Neural cell (in vitro differentiated cells): ENCODE results near the gene PDHB. TPM values are rescaled to one million over a fixed set of nuclear protein-coding genes. Genes with fewer than 3 reads are reported as not detected.

Experiments used
- H2AFZ ChIP-seq: fragments of 200-600, 300-800 bp; sonication (generic), shearing (Covaris generic); 2 replicates; pipeline ENCODE4 v1.6.0; 2014; ENCODE audit warnings: low read depth, mild to moderate bottlenecking, antibody characterized with exemption, low read length, moderate library complexity
- H3F3A ChIP-seq: fragments of 200-600 bp; shearing (Covaris generic); 2 replicates; pipeline ENCODE4 v1.6.1; 2016; ENCODE audit warnings: mild to moderate bottlenecking, moderate library complexity, mixed read lengths, antibody characterized with exemption, low read length; ENCODE audit not compliant: insufficient read depth, poor library complexity, severe bottlenecking
- H3K27ac ChIP-seq: fragments of 200-600, 300-800 bp; sonication (generic), shearing (Covaris generic); 2 replicates; pipeline ENCODE4 v1.5.1; 2014; ENCODE audit warnings: mild to moderate bottlenecking, low read length, moderate library complexity
- H3K27me3 ChIP-seq: fragments of 300-800, 200-600 bp; sonication (generic), shearing (Covaris generic); 2 replicates; pipeline ENCODE4 v1.6.0; 2014; ENCODE audit warnings: mild to moderate bottlenecking, low read depth, low read length, moderate library complexity; ENCODE audit not compliant: insufficient read depth
- H3K36me3 ChIP-seq: fragments of 300-800, 200-600 bp; sonication (generic), shearing (Covaris generic); 2 replicates; pipeline ENCODE4 v1.5.1; 2014; ENCODE audit warnings: mild to moderate bottlenecking, antibody characterized with exemption, low read length, moderate library complexity; ENCODE audit not compliant: insufficient read depth
- H3K4me2 ChIP-seq: fragments of 300-800, 200-600 bp; sonication (generic), shearing (Covaris generic); 2 replicates; pipeline ENCODE4 v1.6.0; 2014; ENCODE audit warnings: mild to moderate bottlenecking, low read length
- H3K4me3 ChIP-seq: fragments of 300-800, 200-600 bp; sonication (generic), shearing (Covaris generic); 2 replicates; pipeline ENCODE4 v1.5.1; 2014; ENCODE audit warnings: mild to moderate bottlenecking, low read length, moderate library complexity
- H3K79me2 ChIP-seq: fragments of 200-600 bp; shearing (Covaris generic); replicated peaks from 2 replicates; pipeline ENCODE4 v1.6.0; 2014; ENCODE audit warnings: mild to moderate bottlenecking, low read length, moderate library complexity; ENCODE audit not compliant: insufficient read depth
- H3K9ac ChIP-seq: fragments of 300-800, 200-600 bp; sonication (generic), shearing (Covaris generic); 2 replicates; pipeline ENCODE4 v1.6.1; 2016; ENCODE audit warnings: mild to moderate bottlenecking, low read length, mixed read lengths
- H3K9me2 ChIP-seq: fragments of 200-600 bp; shearing (Covaris generic); 2 replicates; pipeline ENCODE4 v1.6.1; 2016; ENCODE audit warnings: mild to moderate bottlenecking, low read length, mixed read lengths; ENCODE audit not compliant: insufficient read depth
- H3K9me3 ChIP-seq: fragments of 200-600, 300-800 bp; sonication (generic), shearing (Covaris generic); 2 replicates; pipeline ENCODE4 v1.6.1; 2016; ENCODE audit warnings: mild to moderate bottlenecking, mixed run types, low read length, moderate library complexity, mixed read lengths
- H4K20me1 ChIP-seq: fragments of 200-600 bp; shearing (Covaris generic); 2 replicates; pipeline ENCODE4 v1.6.1; 2016; ENCODE audit warnings: mild to moderate bottlenecking, mixed run types; ENCODE audit not compliant: insufficient read depth
- CTCF ChIP-seq: fragments of 450-650 bp; IDR thresholded peaks from 2 replicates; pipeline ENCODE4 v1.5.1; 2014; ENCODE audit warnings: antibody characterized with exemption, mild to moderate bottlenecking, moderate library complexity; ENCODE audit not compliant: poor library complexity, severe bottlenecking
- EP300 ChIP-seq: fragments of 450-650 bp; conservative IDR thresholded peaks from 2 replicates; pipeline ENCODE4 v1.6.1; 2014; ENCODE audit warnings: antibody characterized with exemption, mild to moderate bottlenecking, moderate library complexity; ENCODE audit not compliant: poor library complexity, severe bottlenecking
- EZH2 ChIP-seq: fragments of 200-600, 300-800 bp; shearing (Covaris generic), sonication (generic); IDR thresholded peaks from 2 replicates; pipeline ENCODE4 v1.6.1; 2014; ENCODE audit warnings: antibody characterized with exemption, low read length, borderline replicate concordance, mild to moderate bottlenecking; ENCODE audit not compliant: insufficient read depth, poor library complexity, severe bottlenecking
- MXI1 ChIP-seq: fragments of 450-650 bp; conservative IDR thresholded peaks from 2 replicates; pipeline ENCODE4 v1.6.1; 2014; ENCODE audit warnings: antibody characterized with exemption, mild to moderate bottlenecking; ENCODE audit not compliant: poor library complexity, severe bottlenecking
- POLR2AphosphoS5 ChIP-seq: IDR thresholded peaks from 2 replicates; pipeline ENCODE4 v1.6.1; 2012
- RAD21 ChIP-seq: fragments of 450-650 bp; conservative IDR thresholded peaks from 2 replicates; pipeline ENCODE4 v1.6.1; 2014; ENCODE audit warnings: antibody characterized with exemption, mild to moderate bottlenecking, moderate library complexity
- REST ChIP-seq: IDR thresholded peaks from 2 replicates; pipeline ENCODE4 v1.6.1; 2012; ENCODE audit warnings: borderline replicate concordance
- SMC3 ChIP-seq: fragments of 450-650 bp; conservative IDR thresholded peaks from 2 replicates; pipeline ENCODE4 v1.6.1; 2014; ENCODE audit warnings: antibody characterized with exemption, mild to moderate bottlenecking, moderate library complexity; ENCODE audit not compliant: poor library complexity
- TAF1 ChIP-seq: IDR thresholded peaks from 2 replicates; pipeline ENCODE4 v1.6.1; 2012; ENCODE audit warnings: low read depth
- polyA plus RNA-seq: library from polyadenylated mRNA; depleted of rRNA; stranded (reverse); fragments of >200 nt; gene quantifications from 2 replicates; pipeline ENCODE4 v1.2.3, GENCODE V29; 2014

PDHB gene
- polyA plus RNA-seq, 1 donor from 2014 or later, result 154 TPM

GRCh38 chr3:58398669-58399333 is 34.8 kb downstream of the PDHB start:
- H3K27ac ChIP-seq, result no peak overlapping the region
- TF ChIP-seq EP300 (no peak), RAD21 (no peak), MXI1 (no peak), CTCF (no peak), SMC3 (no peak), REST (no peak), EZH2 (no peak), TAF1 (no peak), POLR2AphosphoS5 (no peak)
- no peak overlapping the region for H3K4me2 ChIP-seq
- no peak overlapping the region for H3K9ac ChIP-seq
- no peaks in the 10 kb centered on the region for H3K9me2 ChIP-seq
- no peak overlapping the region for H3K4me3 ChIP-seq
- H3K27me3 ChIP-seq, result no peaks in the 10 kb centered on the region
- no peaks in the 10 kb centered on the region for H3K9me3 ChIP-seq
- no peak overlapping the region for H2AFZ ChIP-seq
- H3F3A ChIP-seq, result no peaks in the 10 kb centered on the region
- peaks cover 16% of the 10 kb centered on the region for H3K36me3 ChIP-seq
- no peaks in the 10 kb centered on the region for H4K20me1 ChIP-seq
- H3K79me2 ChIP-seq, result no peaks in the 10 kb centered on the region

- no peaks in the 10 kb centered on the region for H3F3A ChIP-seq
- TF ChIP-seq TAF1 (no peak), MXI1 (no peak), REST (no peak), RAD21 (no peak), EP300 (no peak), CTCF (no peak), EZH2 (no peak), SMC3 (no peak), POLR2AphosphoS5 (no peak)
- H3K9me3 ChIP-seq, result no peaks in the 10 kb centered on the region
- H3K27ac ChIP-seq, result no peak overlapping the region
- no peaks in the 10 kb centered on the region for H3K27me3 ChIP-seq
- no peak overlapping the region for H3K4me3 ChIP-seq
- H3K36me3 ChIP-seq, result peaks cover 16% of the 10 kb centered on the region
- H3K4me2 ChIP-seq, result no peak overlapping the region
- no peak overlapping the region for H2AFZ ChIP-seq
- no peaks in the 10 kb centered on the region for H4K20me1 ChIP-seq
- H3K79me2 ChIP-seq, result no peaks in the 10 kb centered on the region
- H3K9me2 ChIP-seq, result no peaks in the 10 kb centered on the region
- H3K9ac ChIP-seq, result no peak overlapping the region
Measured at GRCh38 chr3:58394339-58394738, 39.3 kb downstream of the PDHB start.
